Measurements from ENCODE around the gene PALD1.
A peak's percentile ranks its signal among the peaks of the same experiment; 100 is the strongest.

Gene PALD1

GRCh38 chr10:70552586-70552985, 74.0 kb downstream of the PALD1 start:
- no peak for DNase-seq

- DNase-seq, result no peak
Measured at GRCh38 chr10:70555371-70555770, 76.8 kb downstream of the PALD1 start.

GRCh38 chr10:70557086-70557845, 78.7 kb downstream of the PALD1 start:
- DNase-seq, result no peak

- DNase-seq, result no peak
Measured at GRCh38 chr10:70557876-70558275, 79.3 kb downstream of the PALD1 start.

- no peak for DNase-seq
Measured at GRCh38 chr10:70558295-70558694, 79.7 kb downstream of the PALD1 start.

GRCh38 chr10:70558871-70559810, 80.6 kb downstream of the PALD1 start:
- peak in 9 of 51 donors; percentile 7 to 47 (median 18) for DNase-seq

GRCh38 chr10:70559861-70560260, 81.3 kb downstream of the PALD1 start:
- DNase-seq, result no peak

GRCh38 chr10:70560511-70560941, 82.0 kb downstream of the PALD1 start:
- no peak for DNase-seq

GRCh38 chr10:70561070-70561469, 82.5 kb downstream of the PALD1 start:
- peak in 1 of 51 donors; percentile 52 for DNase-seq

GRCh38 chr10:70561558-70561957, 83.0 kb downstream of the PALD1 start:
- no peak for DNase-seq

GRCh38 chr10:70562036-70562755, 83.6 kb downstream of the PALD1 start:
- DNase-seq, result no peak

- no peak for DNase-seq
Measured at GRCh38 chr10:70563230-70563629, 84.7 kb downstream of the PALD1 start.

- DNase-seq, result no peak
Measured at GRCh38 chr10:70564113-70564725, 85.7 kb downstream of the PALD1 start.

- DNase-seq, result no peak
Measured at GRCh38 chr10:70564901-70565351, 86.4 kb downstream of the PALD1 start.

- no peak for DNase-seq
Measured at GRCh38 chr10:70565556-70566514, 87.3 kb downstream of the PALD1 start.

- no peak for DNase-seq
Measured at GRCh38 chr10:70566515-70567290, 88.1 kb downstream of the PALD1 start.

GRCh38 chr10:70567603-70568002, 89.0 kb downstream of the PALD1 start:
- DNase-seq, result no peak

- no peak for DNase-seq
Measured at GRCh38 chr10:70568113-70568512, 89.5 kb downstream of the PALD1 start.
